T-helper 1 cell (primary cell): ENCODE measurements around the gene FOSL1.

Experiments used
- DNase-seq, 5 donors: peaks; one replicate each; pipeline ENCODE4 v3.0.0-alpha.2; 2012 to 2020

Gene FOSL1

DNA sequence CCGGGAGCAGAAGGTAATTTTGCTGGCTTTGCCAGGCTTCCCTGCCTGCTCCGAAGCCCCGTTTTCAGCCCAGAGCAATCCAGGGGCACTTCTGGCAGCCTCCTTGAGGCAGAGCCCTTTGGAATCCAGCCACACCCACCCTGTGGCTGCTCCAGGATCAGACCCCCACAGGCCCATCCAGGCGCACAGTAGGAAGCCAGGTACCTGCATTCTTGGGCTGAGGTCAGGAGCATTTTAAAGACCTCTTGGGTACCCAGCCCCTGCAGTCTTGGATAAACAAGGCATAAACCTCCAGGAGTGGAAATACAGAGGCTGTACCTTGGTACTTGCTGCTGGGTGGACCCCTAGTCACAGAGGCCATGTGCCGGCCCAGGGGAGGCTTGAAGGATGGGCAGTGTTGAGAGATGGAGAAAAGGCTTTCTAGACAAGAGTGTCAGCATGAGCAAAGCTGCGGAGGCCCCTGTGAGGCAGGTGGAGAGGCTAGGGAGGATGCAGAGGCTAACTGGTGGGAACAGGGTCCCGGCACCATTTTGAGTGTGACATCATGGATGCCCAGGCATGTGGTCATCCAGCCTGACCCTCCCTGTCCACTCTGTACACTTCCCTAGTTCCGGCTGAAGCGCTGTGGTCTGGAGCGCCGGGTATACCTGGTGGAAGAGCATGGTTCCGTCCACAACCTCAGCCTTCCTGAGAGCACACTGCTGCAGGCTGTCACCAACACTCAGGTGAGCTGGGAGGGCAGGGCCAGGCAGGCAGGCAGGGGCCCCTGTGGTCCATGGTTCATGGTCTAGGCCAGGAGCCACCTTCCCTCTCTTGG lies 36.1 kb downstream of the FOSL1 start:
- DNase-seq = no peak

DNA sequence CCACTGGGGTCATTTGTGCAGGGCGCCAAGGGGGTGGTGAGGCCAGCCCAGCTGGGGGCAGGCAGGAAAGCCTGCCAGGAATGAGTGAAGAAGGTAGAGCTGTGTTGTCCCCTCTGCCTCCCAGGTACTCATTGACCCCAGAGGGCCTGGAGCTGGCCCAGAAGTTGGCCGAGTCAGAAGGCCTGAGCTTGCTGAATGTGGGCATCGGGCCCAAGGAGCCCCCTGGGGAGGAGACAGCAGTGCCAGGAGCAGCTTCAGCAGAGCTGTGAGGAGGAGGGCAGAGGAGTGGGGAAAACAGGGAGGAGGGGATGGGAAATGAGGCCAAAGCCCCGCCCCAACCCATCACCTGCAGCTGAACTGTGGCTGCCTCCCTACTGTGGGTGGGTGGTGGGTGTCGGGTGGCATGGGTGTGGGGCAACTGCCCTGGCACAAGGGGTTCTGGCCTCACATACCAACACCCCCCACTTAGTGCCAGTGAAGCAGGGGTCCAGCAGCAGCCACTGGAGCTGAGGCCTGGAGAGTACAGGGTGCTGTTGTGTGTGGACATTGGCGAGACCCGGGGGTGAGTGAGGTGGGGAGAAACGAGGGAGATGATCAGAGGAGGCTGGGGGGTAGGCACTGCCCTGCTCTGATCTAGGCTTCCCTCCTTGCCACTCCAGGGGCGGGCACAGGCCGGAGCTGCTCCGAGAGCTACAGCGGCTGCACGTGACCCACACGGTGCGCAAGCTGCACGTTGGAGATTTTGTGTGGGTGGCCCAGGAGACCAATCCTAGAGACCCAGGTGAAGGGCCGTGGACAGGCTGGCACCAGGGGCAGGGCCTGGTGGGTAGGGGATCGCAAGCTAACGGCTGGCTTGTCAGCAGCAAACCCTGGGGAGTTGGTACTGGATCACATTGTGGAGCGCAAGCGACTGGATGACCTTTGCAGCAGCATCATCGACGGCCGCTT lies 37.0 kb downstream of the FOSL1 start:
- no peak for DNase-seq

DNA sequence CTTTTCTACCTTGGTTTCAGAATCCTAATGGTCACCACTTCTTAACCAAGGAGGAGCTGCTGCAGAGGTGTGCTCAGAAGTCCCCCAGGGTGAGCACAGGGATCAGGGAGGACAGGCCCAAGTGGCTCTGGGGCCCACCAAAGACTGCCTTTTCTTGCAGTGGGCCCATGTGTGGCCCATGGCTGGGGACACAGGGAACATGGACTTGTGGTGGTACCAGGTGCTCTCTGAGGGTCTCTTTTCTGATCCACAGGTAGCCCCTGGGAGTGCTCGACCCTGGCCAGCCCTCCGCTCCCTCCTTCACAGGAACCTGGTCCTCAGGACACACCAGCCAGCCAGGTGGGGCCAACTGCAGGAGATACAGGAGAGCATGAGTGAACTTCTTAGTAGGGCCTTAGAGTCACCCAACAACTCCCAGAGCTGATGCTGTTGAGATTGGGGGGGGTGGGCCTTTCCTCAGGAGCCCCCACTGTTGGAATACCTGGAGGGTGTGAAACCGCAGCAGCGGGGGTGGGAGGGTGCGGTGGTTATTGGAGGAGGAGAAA lies 37.9 kb downstream of the FOSL1 start:
- DNase-seq = no peak

DNA sequence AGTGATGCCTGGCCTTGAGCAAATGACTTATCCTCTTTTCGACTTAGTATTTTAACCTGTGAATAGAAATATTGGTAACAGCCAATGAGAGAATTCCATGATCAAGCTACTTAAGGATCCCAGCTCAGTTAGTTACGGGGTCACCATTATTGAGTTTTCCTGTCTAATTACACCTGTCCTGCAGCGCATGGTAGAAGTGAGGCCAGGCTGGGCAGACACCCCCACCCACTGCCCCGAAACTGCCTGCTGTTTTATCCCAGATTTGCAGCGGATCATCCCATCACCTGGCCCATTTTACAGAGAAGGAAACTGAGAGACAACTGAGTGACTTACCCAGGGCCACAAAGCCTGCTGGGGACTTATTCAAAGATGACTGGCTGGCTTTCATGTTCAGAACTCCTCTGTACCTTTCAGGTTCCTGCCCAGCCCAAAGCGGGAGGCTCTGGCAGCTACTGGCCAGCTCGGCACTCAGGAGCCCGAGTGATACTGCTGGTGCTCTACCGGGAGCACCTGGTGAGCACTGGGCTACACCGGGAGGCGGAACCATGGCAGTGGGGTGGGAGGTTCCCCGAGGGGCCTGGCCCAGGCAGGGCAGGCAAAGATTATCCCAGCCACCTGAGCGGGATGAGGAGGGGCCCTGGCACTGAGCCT lies 38.5 kb downstream of the FOSL1 start:
- no peak for DNase-seq

DNA sequence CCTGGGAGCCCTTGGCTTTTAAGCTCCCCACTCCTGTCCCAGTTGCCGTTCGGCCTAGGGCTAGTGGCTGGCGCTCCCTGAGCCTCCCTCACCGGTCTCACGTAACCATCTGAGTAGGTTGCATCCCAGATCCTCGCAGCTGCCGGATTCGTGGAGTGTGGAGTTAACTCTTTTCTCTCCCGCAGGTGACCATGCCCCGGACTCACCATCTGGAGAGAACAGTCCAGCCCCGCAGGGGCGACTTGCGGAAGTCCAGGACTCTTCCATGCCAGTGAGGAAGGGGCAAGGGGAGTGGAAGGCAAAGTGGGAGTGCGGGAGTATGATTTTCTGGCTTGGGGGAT lies 39.1 kb downstream of the FOSL1 start:
- no peak for DNase-seq

DNA sequence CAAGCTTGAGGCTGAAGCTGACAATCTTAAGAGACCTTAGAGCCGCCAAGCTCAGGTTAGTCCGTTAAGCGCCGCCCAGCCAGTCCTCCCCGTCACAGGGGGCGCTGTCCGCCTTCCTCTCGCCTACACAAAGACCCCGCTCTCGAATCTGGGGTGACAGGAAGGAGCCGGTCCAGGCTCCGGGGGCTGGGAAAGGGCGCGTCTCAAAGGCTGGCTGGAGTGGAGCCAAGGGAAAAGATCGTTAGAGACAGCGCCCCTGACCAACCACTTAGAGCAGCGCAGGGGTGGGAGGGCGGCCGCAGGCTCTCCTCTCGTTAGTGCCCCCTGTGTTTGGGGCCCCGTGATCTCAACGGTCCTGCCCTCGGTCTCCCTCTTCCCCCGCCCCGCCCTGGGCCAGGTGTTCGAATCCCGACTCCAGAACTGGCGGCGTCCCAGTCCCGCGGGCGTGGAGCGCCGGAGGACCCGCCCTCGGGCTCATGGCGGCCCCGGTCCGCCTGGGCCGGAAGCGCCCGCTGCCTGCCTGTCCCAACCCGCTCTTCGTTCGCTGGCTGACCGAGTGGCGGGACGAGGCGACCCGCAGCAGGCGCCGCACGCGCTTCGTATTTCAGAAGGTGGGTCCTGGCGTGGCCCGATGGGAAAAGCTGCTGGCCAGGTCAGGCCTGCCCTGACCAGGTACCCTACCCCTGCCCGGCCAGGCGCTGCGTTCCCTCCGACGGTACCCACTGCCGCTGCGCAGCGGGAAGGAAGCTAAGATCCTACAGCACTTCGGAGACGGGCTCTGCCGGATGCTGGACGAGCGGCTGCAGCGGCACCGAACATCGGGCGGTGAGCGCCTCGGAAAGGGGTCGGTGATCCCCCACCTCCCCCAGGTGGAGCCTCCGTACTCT lies 39.7 kb downstream of the FOSL1 start, which contains the start of gene MUS81:
MUS81 (plus strand) TSS at position 156 of the 887 bp plus-strand sequence; CDS start at position 477, 321 bp downstream.
- DNase-seq = peak; percentile 86 to 96 (median 92)

DNA sequence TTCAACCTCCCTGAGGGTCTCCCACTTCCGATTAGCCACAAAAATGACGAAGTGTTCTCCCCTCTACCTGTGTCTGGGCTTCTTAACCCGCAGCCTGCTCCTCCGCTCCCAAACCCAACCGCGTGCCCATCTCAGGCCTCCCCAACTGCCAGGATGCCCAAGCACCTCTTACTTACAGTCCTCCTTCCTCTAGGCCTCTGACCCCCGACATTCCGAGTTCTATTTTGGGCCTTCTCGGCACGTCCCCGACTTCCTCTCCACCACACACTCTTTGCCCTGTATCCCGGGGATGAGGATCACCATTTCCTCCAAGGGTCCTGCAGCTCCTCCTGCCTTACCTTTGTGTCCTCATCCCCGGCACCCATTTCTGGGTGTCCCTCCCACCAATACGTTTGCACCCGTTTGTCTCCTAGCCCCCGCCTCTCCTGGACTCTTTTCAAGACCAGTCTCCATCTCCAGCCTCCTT lies 40.3 kb downstream of the FOSL1 start:
- DNase-seq = no peak

DNA sequence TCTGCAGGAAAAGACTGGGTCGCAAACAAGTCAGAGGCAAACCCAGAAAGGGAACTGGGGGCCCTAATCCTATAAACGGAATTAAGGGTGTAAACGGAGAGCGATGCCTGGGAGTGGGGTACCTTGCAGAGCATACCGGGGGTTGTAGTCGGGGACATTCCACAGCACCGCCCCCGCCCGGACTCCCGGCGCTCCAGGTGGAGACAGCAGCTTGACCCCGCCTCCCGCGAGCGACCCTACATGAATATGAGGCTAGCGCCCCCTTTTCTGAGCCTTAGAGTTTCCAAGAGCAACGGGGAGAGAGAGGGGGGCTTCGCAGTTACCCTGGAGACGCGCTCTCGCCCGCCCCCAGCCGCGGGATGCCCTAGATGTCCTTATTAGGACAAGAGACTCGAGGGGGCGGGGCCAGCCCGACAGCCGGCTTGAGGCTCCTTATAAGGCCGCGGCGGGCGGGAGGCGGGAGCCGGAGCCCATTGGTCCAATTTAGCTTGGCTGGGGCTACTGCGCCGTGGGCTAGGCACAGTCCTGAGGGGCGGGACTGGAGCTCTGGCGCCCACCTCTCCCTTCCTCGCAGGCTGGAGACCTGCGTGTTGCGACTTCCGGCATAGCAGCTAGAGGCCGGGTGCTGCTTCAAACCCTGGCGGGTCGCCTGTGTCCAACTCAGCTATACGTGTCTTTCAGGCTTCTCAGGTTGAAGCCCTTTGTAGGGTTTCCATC lies 40.9 kb downstream of the FOSL1 start:
- DNase-seq = peak; percentile 94 to 99 (median 94)

DNA sequence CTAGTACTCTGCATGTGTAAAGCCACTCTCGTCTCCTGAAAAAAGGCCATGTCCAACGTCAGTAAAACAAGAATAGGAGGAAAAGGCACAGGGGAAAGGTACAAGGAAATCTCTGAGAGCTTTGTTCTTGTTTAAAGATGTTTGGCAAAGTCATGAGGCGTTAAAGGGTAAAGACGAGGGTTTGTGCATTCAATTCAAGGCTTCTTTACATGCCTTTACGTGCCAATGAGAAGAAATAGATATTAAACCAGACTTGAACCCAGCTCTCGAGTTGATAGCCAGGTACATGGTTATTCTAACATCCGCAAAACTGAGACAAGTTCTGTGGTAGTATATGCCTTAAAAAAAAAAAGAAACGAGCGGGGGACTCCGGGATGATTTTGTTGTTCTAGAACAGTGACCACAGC lies 41.5 kb downstream of the FOSL1 start:
- no peak for DNase-seq

DNA sequence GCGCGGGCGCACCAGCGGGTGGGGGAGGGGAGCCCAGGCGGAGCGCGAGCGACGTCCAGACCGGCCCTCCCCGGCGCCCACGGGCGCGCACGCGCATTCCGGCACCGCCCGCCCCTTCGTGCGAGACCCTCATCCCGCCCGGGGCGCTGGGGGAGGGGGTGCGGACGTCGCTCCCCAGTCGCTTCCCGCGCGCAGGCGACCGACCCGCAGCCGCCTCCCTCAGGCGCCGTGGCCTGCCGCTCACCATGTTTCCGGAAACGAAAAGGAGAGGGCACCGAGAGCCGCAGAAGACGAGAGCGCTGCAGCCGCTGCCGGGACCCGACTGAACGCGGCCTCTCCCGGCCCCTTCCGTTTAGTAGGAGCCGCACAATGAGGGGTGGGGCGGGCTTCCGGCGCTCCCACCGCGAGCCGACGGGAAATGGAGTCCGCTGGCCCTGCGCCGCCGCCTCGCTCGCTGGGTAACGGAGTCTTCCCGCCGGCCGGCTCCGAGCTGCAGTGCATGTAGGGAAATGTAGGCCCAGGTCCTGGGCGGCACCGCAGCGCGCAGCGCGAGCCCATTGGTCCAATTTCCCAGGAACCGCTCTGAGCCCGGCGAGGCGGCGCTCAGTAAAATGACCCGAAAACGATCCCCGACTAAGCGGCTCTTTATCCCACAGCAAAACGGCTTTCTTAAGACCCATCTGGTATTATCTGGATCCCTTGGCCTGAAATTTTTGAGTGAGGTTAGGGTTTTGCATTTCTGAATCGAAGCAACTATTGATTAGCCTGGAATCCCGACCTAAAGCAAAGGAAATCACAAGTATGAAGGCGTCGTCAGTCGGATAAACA lies 42.1 kb downstream of the FOSL1 start, which contains the start of gene CFL1:
CFL1 (minus strand) TSS at position 328 of the 828 bp plus-strand sequence; CDS start at position 247, 81 bp downstream.
- peak; percentile 95 to 99 (median 96) for DNase-seq

DNA sequence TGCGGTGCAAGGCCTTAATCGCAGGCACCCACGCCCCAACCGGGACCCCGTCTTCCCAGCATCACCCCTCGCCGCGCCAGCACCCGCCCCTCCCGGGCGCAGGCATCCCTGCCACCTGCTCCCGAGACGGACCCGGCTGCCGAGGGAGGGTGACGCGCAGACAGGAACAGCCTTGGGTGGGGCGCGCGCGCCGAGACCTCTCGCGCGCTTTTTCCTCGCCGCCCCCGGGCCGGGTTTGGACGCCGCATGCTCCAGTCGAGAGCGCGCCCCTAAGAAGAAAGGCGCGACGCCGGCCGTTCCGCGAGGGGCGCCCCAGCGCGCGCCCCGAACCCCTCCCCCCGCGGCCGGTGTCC lies 42.7 kb downstream of the FOSL1 start:
- DNase-seq = peak; percentile 41 to 73 (median 60)

DNA sequence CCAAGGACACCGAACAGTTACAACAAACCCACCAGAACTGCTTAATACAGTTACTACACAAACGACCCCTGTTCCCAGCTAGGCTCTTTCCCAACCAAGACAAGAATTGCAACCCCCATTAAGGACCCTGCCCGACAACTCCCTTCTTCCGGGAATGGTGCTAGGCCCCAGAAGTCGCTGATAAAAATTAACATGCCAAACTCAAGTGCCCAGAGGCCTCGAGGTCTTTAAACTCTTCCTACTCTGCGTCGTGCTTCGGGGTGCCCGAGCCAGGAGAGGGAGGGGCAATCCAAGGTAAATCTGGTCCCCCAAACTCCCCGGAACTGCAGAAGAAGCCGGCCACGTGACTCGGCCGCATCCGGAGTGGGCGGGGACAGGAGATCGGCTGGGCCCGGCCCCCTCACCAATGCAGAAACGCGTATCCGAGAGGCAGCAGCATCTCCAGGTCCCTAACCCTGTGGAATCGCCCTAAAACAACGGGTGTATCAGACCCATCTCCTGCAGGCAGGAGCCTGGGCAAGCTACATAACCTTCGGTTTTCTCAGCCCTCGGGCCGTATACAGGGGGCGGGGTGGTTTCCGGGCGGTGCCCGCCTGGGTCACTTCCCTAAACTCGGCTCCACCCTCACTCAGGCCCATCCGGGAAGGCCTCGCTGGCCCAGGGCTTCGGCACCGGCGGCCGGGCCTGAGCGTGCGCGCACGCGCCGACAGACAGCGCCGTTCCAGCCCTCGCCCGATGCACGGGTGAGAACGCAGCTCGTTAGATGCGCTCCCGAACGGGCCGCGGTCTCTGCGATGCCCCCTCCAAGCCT lies 43.3 kb downstream of the FOSL1 start:
- peak; percentile 73 to 88 (median 80) for DNase-seq

DNA sequence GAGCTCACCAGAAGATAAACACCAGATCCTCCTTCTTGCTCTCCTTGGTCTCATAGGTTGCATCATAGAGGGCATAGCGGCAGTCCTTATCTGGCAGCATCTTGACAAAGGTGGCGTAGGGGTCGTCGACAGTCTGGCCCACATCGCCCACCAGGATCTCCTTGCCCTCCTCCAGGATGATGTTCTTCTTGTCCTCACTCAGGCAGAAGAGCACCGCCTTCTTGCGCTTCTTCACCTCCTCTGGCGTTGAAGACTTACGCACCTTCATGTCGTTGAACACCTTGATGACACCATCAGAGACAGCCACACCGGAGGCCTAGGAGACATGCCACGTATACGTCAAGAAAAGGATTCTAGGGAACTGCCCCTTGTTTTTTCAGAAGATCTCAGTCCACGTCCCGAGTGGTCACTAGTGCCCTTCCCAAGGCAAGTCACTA lies 44.2 kb downstream of the FOSL1 start:
- DNase-seq = no peak

DNA sequence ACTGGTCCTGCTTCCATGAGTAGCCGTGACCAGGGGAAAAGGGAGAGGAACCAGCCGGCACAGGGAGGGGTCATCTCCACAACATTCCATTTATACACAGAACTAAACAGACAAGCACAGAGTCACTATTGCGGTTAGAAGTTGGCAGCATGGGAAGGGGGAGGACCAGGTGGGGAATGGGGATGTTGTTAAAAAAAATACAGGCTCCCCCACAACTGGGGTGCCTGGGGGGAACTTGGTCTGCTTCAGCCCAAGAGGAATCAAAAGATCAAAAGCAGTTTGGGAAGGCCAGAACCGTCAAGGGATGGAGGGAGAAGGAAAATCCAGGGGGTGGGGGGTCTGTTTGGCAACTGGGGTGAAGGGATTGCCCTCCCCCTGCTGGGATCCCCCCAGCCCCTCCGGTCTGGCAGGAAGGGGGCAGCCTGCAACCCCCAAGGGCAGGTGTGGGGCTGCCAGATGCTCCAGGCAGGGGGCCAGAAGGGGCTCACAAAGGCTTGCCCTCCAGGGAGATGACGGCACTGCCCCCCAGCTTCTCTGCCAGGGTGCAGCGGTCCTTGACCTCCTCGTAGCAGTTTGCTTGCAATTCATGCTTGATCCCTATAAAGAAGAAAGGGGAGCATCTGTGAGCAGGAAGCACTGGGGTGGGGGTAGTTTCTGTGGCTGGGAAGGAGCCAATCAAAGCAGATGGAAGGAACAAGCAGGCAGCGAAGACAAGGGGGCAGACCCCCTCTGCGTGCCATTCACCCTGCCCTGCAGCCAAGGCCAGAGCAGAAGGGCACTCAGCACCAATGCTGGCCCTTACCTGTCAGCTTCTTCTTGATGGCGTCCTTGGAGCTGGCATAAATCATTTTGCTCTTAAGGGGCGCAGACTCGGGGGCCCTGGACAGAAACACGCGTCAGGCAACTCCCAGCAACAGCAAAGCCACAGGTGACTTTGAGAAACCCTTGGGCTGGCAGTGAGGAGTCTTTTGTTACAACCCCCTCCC lies 45.0 kb downstream of the FOSL1 start:
- no peak for DNase-seq

DNA sequence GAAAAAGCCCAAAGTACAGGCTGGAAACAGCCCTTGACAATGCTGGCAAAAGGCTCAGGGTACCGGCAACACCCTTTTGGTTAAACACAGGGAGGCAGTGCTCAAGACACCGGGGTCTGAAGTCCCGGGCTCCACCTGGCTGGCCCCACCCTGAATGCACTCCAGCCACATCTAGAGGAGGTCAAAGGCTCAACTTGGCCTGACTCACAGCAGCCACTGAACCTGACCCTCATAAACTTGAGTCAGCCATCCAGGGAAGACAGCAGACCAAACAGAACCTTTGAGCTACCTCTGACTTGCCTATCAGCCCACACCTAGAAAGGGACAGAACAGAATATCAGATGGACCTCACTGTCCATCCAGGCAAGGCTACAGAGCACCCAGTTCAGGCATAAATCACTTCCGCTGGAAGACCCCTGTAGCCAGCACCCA lies 46.0 kb downstream of the FOSL1 start:
- no peak for DNase-seq

DNA sequence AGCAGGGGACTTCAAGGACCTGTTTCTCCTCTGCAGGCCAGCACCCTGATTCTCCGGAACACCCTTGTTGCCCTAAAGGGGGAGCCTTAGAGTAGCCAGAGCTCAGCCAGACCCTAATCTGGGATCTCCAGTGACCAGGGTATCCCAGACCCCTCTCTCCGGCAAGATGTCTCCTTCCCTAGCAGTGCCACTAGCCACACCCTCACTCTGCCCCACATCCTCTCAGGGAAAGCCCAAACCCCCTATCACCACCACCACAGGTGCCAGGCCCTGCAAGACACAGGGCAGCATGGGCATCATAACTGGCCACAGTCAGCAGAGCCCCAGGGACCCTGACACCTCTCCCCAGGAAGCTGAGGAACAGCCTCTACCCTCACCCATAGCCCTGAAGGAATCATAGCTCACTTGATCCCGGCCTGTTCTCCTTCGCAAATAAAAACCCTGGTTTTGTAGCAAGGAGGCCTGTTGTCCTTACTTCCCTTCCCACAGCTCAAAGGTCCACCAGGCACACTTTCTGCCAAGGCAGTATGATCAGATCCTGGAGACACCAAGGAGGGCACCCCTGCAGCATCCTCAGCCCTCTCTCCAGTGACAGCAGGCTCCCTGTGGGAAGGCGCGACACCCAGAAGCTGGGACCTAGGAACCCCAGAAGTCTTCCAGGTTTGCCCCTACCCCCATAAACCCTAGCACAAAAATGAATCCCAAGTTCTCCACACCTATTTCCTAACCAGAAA lies 46.8 kb downstream of the FOSL1 start:
- DNase-seq = no peak
